ENCODE measurements around the gene PUS3.
"Not testable (repeated sequence)": the region's sequence is repeated elsewhere in the genome, so short reads cannot be mapped to it uniquely, and the experiment has no call there.

Gene PUS3

GRCh38 chr11:125857670-125858069 is 45.3 kb downstream of the PUS3 start:
- DNase-seq: not testable (repeated sequence)

- no peak for DNase-seq
Measured at GRCh38 chr11:125846188-125846587, 56.8 kb downstream of the PUS3 start.

Data from activated naive CD4-positive, alpha-beta T cell treated with anti-CD3 and anti-CD28 coated beads, Interleukin-2, amount 50 U/mL, for 16 hours (primary cell).